DMS 273 (cell line): ENCODE data around the gene ZMYND10.
"Not testable (repeated sequence)": the region's sequence is repeated elsewhere in the genome, so short reads cannot be mapped to it uniquely, and the experiment has no call there.

Experiments used
- DNase-seq: peaks from one replicate; lab custom pipeline; 2025; ENCODE audit not compliant: unreplicated experiment; lab: John Stamatoyannopoulos, UW

Gene ZMYND10

DNA sequence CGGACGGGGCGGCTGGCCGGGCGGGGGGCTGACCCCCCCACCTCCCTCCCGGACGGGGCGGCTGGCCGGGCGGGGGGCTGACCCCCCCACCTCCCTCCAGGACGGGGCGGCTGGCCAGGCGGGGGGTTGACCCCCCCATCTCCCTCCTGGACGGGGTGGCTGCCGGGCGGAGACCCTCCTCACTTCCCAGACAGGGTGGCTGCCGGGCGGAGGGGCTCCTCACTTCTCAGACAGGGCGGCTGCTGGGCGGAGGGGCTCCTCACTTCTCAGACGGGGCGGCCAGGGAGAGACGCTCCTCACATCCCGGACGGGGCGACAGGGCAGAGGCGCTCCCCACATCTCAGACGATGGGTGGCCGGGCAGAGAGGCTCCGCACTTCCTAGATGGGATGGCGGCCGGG is 33.5 kb downstream of the ZMYND10 start:
- DNase-seq, result not testable (repeated sequence)

DNA sequence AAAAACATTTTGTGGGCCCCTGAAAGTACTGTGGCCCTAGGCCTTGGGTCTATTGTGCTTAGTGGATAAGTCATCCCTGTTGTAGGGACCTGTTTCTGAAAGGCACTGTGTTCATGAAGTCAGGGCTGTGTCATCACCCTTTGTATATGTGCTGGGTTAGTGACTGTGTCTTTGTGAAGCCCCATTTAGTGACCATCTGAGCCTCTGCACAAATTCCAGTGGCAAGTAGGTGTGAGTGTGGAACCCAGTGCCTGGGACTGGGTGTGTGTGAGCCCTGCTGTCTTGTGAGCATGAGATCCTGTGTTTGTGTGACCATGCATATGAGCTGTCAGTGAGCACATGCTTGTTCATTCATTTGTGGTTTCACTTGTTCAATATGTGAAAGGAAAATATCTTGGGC is 40.9 kb downstream of the ZMYND10 start:
- DNase-seq, result no peak

DNA sequence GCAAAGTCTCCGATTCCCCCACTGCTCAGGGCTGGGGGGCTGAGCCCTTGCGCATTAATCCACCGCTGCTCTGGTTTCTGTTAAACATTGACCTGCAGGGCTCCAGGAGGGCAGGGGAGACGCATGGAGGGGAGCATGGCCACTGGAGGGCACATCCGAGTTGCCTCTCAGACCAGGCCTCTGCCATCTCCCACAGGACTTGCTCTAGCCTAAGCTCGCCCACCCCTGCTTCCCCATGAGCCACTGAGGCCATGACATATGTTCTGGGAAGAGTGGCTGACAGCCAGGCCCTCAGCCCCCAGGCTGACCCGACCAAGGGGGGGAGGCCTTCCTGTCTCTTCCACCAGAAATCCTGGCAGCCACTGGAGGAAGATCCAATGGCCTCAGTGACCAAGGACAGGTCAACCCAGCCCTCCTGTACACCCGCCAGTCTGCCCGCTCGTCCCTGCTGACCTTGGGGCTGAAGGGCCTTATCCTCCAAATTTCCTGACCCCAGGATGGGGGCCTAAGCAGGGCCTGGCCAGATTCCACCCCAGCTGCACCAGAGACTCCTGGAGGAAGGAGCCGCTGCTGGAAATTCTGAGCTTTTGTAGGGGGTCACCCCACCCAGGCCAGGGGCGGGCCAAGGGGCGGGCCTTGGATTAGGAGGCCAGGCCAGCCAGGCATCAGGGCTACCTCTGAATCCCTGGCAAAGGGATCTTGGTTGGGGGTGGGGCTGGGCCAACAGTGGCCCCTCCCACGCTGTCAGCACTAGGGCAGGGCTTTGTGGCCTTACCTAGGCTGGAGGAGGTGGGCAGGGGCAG is 42.3 kb downstream of the ZMYND10 start, which contains the start of gene HYAL1:
HYAL1 (minus strand) TSS at position 562 of the 803 bp plus-strand sequence. CDS start 618 bp downstream, outside the sequence.
- DNase-seq, result peak; percentile 61

DNA sequence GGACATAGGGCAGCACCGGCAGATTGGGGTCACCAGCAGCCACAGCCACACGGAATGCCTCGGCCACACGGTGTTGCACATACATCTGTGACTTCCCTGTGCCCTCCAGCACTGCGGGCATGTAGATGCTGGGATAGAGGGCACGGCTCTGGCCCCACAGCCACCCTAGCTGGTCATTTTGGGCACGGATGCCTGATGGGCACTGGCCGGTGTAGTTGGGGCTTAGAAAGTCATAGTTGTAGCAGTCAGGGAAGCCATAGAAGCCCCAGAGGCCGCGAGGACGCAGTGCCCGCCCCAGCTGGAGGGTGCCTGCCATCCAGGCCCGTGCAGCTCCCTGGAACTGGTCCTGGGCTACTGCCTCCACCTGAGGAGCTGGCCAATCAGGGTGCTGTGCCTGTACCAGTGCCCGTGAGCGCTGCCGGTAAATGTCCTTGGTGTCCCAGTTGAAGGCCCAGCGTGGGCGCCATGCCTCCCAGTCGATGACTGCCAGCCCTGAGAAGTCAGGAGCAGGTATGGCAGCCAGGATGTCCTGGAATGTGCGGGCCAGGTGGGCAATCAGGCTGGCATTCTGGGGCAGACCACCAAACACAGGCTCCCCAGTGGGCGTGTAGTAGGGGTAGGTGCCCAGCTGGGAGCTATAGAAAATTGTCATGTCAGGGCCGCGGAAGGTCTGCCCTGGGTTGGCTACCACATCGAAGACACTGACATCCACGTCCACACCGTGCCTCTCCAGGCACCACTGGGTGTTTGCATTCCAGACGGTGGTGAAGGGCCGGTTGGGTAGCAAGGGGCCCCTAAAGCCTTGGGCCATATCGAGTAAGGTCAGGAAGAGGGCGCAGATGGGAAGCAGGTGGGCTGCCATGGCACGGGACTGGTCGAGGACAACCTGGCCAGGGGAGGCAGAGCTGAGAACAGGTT is 43.2 kb downstream of the ZMYND10 start:
- no peak for DNase-seq

DNA sequence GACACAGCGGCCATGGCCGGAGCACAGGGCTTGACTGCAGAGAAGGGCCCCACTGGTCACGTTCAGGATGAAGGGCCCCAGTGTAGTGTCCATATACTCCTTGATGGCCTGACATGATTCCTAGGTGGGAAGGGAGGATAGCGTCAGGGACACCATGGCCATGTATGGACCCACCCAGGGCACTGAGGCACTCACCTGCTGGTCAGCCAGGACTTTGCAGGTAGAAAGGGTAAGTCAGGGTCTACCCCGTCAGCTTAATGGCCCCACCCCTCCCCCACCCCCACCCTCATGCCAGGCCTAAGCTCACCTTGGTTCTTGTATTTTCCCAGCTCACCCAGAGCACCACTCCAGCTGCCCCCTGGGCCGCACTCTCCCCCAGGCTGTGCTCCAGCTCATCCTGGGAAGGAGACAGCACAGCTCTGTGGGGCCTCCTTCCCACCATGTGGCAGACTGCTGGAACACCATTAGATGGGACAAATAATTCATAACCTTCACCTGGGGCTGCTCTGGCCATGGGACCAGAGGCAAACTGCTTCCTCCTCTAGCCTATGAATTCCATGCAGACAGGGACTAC is 44.8 kb downstream of the ZMYND10 start:
- DNase-seq, result no peak

DNA sequence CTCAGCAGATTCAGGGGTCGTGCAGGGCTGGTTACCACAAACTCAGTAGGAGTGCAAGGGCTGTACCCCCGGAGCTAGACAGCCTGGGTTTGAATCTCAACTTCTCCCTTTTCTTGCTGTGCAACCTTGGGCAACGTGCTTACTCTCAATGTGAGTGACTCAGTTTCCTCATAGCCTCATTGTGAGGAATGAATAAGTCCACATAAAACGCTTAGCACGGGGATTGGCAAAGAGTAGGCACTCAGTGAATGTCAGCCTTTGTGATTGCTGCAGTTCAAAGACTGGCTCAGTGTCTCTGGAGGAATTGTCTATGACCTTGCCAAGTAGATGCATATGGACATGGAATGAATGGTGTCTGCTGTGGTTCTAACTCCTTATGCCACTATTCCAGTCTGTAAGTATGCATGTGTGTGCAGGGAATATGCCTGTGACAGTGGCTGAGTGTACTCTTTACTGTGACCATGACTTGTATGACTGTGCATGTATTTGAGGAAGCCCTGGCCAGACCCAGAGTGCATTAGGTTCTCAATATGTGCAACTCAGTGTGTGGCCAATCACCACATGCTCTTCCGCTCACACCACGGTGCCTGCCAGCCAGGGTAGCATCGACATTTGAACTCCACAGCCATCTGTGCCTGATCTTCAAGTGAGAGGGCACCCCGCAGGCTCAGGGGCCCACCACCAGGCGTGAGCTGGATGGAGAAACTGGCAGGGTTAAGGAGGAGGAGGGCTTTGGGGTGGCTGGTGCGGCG is 45.4 kb downstream of the ZMYND10 start:
- DNase-seq, result peak; percentile 74

DNA sequence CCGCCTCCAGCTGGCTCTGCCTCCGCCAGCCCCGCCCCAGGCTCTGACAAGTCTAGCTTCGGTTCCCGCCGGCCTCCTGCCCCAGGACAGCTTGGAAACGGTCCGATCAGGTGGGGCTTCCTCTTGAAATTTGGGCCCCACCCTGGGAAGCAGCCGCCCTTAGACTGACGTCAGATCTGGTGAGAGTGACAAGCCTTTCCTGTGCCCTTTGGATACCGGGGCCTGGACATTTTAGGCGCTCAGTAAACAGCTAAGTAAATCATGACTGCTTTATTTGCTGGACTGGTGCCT is 45.9 kb downstream of the ZMYND10 start:
- DNase-seq, result no peak

DNA sequence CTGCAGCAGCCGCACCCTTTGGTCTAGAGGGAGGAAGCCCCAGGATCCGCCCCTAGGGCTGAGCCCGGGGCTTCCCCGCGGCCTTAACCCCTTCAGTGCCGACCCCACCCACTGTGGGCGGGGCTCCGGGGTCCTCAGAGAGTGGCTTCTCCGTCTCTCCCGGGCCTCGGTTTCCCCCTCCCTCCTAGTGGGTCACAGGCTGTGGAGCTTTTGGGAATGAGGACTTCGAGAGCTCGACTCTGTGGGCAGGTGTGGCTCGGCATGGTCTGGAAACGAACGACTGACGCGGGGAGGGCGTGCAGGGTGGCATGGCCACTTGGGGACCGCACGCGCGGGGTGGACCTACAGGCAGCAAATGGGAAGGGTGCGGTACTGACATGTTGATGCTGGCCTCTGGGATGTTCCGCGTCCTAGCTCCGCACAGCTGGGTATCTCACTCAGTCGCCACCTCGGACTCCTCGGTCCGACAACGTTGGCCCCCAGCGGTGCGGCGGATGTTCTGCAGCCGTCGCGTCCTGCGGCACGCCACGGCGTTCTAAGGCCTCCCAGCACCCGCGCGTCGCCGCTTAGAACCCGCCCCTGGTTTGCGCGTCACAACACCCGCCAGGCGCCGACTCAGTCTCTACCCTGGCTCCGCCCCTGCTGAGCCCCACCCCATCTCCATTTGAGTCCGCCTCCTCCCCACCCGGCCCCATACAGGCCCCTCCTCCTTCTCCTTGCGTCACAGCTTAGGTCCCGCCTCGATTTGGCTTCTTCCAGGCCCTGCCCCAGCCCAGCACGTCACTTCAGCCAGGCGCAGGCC is 46.5 kb downstream of the ZMYND10 start, which contains the start of the genes HYAL3 and NAA80:
HYAL3 (minus strand) TSS at position 570 of the 802 bp plus-strand sequence. CDS start 3,803 bp downstream, outside the sequence.
NAA80 (minus strand) TSS at position 570 of the 802 bp plus-strand sequence. CDS start 1,942 bp downstream, outside the sequence.
- DNase-seq, result peak; percentile 98

DNA sequence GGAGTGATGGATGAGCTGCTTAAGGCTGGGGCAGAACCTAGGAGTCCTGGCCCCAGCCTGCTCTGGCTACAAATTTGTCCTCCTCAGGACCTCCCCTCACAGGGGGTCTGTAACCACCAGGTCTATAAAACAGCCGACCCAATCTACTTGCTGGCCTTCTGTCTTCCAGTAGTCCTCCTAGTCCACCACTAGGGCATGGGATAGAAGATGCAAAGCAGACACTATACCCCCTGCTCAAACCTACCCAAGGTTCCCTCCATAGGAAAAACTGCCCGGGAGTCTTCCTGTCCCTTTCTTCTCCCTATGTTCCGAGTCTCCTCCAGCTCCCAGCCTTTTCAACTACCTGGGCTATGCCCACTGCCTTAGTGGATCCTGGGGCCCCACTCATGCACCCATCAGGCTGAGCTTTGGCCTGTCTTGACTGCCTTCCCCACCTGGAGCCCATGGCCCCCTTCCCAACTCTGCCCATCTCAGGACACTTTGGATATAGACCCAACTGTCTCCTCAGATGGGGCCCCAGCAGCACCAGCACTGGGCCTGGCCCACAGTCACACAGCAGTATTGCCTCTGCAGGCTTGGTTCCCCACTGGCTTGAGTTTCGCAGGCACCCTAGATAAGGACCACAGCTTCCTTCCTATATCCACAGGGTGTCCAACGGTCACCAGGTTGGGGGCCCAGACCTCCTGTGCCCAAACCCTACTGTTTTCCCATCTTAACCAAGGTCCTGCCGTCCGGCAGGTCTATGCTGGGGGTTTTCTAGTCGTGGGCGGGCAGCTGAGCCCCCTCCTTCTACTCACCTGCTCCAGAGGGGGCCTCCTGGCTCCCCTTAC is 47.4 kb downstream of the ZMYND10 start:
- DNase-seq, result no peak

DNA sequence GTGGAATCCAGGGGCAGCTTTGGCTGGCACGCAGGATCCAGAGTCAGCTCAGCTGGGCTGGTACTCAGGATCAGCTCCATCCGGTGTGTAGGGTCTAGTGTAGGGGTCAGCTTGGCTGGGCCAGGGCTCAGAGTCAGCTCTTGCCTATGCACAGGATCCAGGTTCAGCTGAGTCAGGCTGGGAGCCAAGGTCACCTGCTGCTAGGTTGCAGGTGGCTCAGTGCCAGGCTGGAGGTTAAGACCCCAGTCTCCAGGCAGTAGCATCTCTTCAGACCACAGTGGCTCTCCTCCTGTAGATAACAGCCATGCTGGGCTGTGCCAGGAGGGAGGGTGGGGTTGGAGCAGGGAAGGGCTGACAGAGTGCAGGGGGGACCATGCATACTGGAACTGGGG is 48.2 kb downstream of the ZMYND10 start:
- no peak for DNase-seq

DNA sequence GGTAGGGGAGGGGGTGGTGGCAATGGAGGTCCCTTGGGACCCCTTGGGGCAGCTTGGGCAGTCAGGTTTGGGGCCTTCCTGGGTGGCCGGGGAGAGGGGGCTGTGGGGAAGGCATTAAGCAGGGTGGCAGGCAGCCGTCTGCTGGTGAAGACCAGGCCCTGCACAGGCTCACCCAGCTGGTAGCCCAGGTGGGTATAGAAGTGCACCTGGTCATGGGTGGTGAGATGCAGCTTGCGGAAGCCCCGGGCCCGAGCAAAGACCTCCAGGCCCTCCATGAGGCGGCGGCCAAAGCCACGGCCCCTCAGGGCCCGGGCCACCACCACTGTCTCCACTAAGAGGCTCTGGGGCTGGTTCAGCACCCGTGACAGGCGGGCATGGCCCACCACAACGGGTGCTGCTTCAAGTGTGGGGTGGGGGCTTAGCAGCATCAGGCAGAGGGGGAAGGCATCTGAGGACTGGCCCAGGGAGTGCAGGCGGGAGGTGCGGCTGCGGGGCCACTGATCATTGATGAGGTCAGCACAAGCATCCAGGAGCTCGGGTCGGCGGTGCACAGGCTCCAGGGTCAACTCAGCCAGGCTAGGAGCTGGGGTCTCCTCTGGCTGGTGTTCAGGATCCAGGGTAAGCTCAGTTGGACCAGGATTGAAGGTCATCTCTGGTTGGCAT is 48.7 kb downstream of the ZMYND10 start:
- DNase-seq, result no peak

DNA sequence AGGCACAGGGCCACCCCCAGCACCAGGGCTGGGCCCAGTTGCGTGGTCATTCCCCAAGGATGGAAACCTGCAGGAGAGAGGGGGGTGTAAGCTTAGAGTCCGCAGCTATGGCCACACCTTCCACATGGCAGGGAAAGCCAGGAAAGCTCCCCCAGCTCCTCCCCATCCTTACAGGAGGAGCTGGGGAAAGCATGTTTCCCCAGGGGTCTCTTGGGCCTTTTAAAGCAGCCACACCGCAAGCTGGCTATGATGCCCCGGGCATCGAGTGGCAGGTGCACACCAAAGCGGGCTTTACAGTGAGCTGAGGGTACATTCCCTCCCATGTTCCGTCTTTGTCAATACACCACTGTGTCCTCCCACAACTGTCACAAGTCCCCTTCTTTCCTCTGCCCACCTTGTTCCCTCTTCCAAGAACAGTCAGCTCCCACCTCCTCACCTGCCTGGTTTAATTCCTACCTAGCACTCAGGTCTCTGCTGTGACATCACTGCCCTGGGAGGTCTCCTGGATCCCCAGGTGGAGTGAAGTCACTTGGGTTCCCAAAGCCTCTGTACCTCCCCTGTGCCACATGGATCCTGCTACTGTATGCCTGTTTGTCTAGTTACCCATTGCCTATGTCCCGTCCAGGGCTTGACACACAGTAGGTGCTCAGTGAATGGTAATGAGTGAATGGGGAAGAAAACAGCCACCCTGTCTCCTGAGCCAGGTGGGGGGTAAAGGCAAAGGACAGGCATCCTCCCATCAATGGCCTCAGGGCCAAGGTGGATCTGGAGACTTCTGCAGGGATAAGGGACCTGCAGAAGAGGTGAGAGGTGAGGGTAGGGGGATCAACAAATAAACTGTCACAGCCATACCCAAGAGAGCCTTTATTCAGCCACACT is 49.7 kb downstream of the ZMYND10 start:
- DNase-seq, result no peak

DNA sequence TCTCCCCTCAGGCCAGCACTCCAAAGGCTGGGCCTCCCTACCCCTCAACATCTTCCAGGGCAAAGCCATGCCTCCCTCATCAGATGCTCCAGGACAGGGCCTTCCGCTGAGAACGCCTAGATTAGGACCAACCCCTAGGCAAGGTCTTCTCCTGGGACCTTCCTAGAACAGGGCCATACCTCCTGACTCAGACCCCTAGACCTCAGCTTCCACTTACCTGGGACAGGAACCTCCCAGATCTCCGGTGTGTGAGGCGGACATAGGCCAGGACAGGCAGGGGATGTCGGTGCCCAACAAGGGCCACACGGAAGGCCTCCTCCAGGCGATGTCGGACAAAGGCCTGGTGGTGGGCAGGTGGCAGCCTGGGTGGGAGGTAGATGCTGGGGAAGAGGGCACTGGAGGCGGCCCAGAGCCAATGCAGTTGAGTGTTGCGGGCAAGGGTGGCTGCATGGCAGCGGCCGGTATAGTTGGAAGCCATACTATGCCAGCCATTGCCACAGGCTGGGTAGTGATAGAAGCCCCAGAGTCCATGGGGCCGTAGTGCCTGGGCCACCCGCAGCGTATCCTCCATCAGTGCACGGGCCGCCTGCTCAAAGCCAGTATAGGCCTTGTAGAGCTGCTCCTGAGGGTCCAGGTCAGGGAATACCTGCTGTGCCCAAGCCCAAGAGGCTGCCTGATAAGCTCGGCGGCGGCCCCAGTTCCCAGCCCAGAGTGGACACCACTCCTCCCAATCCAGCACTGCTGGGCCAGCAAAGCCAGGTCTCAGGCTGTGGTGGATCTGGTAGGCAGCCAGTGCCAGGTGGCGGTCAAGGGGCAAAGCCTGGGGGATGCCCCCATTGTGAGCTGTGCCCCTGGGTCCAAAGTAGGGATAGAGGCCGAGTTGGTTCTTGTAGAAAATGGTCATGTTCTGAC is 50.8 kb downstream of the ZMYND10 start:
- DNase-seq, result no peak

DNA sequence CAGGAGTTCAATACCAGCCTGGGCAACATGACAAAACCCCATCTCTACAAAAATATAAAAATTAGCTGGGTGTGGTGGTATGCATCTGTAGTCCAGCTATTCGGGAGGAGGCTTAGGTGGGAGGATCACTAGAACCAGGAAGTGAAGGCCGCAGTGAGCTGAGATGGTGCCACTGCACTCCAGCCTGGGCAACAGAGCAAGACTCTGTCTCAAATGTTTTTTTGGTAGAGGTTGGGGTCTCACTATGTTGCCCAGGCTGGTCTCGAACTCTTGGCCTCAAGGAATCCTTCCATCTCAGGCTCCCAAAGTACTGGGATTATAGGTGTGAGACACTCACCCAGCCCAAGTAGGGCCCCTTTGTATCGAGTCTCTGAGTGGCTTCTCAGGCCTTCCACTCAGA is 51.4 kb downstream of the ZMYND10 start:
- no peak for DNase-seq

DNA sequence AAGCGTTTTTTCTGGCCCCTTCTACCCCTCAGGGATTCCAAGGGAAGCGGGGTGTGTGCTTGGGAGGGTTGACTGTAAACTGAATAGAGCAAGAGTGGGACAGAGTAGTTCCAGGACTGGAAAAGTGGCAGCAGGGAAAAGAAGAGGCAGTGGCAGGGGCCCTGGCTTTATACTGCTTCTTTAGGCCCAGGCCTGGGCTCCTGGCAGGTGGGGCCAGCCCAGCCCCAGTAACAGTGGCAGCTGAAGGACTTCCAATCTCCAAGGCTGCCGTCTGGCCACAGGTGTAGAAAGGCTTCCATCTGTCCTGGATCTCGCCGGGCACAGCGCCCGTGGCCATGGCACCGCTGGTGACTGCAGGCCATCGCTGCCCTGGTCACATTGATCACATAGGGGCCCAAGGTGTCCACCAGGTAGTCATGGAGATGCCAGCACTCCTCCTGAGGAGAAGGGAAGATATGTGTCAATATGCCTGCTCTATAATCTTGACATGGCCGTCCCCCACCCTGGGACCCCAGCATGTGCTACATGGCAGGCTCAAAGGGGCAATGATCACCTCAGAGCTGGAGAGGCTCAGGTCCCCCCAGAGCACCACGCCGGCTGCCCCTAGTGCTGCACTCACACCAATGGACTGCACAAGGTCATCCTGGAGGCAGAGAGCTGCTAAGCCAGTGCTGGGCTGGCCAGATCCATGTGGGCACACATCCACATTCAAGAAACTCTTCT is 52.3 kb downstream of the ZMYND10 start:
- DNase-seq, result peak; percentile 64
